T-helper 1 cell treated with Interleukin-12 subunit alpha and Interleukin-12 subunit beta and Interleukin-4 antibody, amounts not matched to agents 30 ng/mL and 1 ng/mL, for 36 hours (primary cell): ENCODE measurements around the gene SMTNL2. TPM values are rescaled to one million over a fixed set of nuclear protein-coding genes. Genes with fewer than 3 reads are reported as not detected.

Experiments
- intact Hi-C: fragments of 100-400 bp; cut with micrococcal nuclease; formaldehyde crosslinking; loops from one replicate; pipeline ENCODE4 v1.15.1; 2024
- total RNA-seq: library from RNA; stranded (reverse); gene quantifications from 2 replicates; pipeline ENCODE4 v1.2.3, GENCODE V29; 2022

The SMTNL2 gene
- total RNA-seq, result not detected in 2 replicates

- intact Hi-C loops, result no loop called here
These were observed at the start of gene SMTNL2 for GRCh38 chr17:4584101-4584916. Gene SMTNL2, plus strand, starts transcription at chr17:4584529. Its CDS starts 77 bp downstream, at chr17:4584606.

GRCh38 chr17:4534928-4535666 is 49.2 kb upstream of the SMTNL2 start:
- intact Hi-C loops, result no loop called here

GRCh38 chr17:4535667-4536258 is 48.6 kb upstream of the SMTNL2 start:
- intact Hi-C loops, result no loop called here

- intact Hi-C loops, result no loop called here
These were observed 48.0 kb upstream of the SMTNL2 start for GRCh38 chr17:4536259-4536741.

- intact Hi-C loops, result no loop called here
These were observed 47.5 kb upstream of the SMTNL2 start for GRCh38 chr17:4536742-4537411.

- intact Hi-C loops, result no loop called here
These were observed 46.7 kb upstream of the SMTNL2 start for GRCh38 chr17:4537451-4538235.

GRCh38 chr17:4538236-4539002 is 45.9 kb upstream of the SMTNL2 start:
- intact Hi-C loops, result no loop called here

GRCh38 chr17:4539025-4539424 is 45.3 kb upstream of the SMTNL2 start:
- intact Hi-C loops, result no loop called here

GRCh38 chr17:4539576-4540223 is 44.6 kb upstream of the SMTNL2 start:
- intact Hi-C loops, result no loop called here

GRCh38 chr17:4540224-4540651 is 44.1 kb upstream of the SMTNL2 start:
- intact Hi-C loops, result no loop called here

- intact Hi-C loops, result no loop called here
These were observed 43.5 kb upstream of the SMTNL2 start for GRCh38 chr17:4540687-4541327.

- intact Hi-C loops, result no loop called here
These were observed 42.9 kb upstream of the SMTNL2 start for GRCh38 chr17:4541328-4542002.

- intact Hi-C loops, result no loop called here
These were observed 42.2 kb upstream of the SMTNL2 start for GRCh38 chr17:4542003-4542725.

- intact Hi-C loops, result no loop called here
These were observed 41.6 kb upstream of the SMTNL2 start for GRCh38 chr17:4542726-4543191.

- intact Hi-C loops, result no loop called here
These were observed 40.7 kb upstream of the SMTNL2 start for GRCh38 chr17:4543557-4544026.

- intact Hi-C loops, result no loop called here
These were observed 40.0 kb upstream of the SMTNL2 start for GRCh38 chr17:4544135-4544950.

- intact Hi-C loops, result no loop called here
These were observed 39.4 kb upstream of the SMTNL2 start for GRCh38 chr17:4544951-4545216.
